ENCODE data around the gene NUP93.

NUP93 gene

DNA sequence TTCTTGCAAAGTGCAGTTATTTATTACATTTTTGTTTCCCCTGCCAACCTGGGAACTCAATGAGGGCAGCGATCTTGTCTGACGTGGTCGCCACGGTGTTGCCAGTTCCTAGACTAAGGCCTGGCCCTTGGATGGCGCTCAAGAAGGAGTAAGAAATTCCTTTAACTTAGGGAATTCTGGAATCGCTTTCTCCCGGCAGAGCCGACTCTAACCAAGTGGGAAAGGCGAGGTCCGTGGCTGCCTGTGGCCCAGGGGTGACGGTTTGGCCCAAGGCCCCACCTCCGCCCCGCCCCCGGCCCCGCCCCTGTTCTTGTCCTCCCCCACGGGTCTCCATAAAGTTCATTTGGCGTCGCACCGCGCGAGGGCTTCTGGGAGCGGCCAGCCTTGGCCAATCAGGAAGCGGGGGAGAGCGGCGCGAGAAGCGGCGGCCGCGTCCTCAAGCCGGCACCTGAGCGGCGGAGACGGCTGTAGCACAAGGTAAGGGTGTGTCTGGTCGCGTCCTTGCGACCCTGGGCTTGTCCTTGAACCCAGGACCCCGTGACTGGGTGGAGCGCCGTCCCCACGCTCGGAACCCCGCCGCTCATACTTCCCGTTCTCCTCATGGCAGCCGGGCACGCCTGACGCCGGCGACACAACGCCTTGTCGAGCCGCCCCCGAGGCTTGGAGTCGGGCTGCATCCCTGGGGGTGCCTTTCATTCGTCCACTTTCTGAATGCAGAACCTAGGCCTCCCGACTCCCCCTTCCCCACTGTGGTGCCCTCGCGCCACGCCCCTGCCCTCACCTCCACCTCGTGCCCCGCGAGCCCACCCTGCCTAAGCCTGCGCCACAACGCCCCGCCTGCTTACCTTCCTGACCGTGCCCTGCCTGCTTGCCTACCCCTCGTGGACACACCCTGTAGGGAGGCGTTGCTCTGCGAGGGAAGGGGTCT, at the start of gene NUP93:
TSS of gene NUP93 (plus strand) at position 395 of the 928 bp plus-strand sequence. CDS start 18,119 bp downstream, outside the sequence.
- peak; percentile 75 to 77 for DNase-seq (ENCODE audit: low read depth in 1 of 2, low spot score in 1 of 2)

DNA sequence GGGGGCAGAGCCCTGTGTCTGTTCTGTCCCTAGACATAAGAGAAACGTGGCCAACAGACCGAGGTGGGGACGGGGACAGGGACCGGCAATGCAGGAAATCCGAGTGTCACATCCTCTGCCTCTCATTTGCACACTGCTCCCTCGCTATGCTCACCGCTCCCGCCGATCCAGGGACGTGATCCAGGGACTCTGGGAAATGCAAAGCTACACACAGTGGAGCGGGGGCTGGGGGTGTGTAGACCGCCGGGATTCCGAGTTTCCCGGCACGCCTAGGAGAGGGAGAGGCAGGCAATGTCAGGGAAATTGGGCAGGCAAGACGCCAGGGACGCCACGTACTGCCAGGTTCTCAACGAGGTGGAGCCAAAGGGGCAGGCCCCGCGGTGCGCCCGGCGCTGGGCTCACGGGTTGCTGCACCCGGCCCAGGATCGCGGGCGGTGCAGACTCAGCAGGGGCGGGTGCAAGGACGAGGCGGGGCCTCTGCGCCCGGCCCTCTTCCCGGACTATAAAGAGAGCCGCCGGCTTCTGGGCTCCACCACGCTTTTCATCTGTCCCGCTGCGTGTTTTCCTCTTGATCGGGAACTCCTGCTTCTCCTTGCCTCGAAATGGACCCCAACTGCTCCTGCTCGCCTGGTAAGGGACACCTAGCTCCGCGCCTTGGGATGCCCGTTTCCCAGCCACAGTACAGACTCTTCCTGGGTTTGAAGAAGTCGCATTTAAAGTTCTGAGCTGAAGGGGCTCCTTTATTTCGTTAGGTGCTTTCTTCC, 47.8 kb upstream of the NUP93 start, which contains the start of gene MT1X:
TSS of gene MT1X (plus strand) at position 532 of the 764 bp plus-strand sequence. CDS start at position 603, 71 bp downstream.
- peak; percentile 72 to 91 for DNase-seq (ENCODE audit: low read depth in 1 of 2, low spot score in 1 of 2)

DNA sequence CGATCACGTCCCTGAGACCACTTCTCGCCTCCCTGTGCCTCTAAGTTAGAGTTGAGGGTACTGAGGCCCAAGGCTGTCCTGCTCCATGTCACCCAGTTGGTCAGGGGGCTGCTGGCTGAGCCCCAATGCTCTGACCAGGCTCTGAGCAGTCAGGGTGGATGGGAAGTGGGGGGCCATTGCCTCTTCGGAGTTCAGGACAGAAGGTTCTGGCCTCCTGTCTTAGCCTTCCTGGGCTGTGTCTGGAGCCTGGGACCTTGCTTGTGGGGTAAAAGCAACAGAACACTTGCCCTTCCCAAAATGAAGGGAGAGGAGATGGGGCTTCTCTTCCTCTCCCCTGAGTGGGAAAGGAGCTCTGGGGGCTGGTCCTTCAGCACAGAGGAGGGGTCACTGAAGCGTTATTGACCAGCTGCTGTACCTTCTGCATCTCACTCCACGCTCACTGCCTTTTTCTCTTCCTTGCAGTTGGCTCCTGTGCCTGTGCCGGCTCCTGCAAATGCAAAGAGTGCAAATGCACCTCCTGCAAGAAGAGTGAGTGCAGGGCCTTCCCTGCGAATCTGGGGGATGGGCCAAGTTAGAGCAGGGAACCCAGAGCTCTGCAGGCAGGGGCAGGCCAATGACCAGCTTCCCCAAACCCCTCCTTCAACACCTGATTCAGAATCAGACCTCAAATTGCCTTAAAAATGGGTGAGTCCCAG, 47.1 kb upstream of the NUP93 start:
- no peak for DNase-seq (ENCODE audit: low read depth in 1 of 2, low spot score in 1 of 2)

DNA sequence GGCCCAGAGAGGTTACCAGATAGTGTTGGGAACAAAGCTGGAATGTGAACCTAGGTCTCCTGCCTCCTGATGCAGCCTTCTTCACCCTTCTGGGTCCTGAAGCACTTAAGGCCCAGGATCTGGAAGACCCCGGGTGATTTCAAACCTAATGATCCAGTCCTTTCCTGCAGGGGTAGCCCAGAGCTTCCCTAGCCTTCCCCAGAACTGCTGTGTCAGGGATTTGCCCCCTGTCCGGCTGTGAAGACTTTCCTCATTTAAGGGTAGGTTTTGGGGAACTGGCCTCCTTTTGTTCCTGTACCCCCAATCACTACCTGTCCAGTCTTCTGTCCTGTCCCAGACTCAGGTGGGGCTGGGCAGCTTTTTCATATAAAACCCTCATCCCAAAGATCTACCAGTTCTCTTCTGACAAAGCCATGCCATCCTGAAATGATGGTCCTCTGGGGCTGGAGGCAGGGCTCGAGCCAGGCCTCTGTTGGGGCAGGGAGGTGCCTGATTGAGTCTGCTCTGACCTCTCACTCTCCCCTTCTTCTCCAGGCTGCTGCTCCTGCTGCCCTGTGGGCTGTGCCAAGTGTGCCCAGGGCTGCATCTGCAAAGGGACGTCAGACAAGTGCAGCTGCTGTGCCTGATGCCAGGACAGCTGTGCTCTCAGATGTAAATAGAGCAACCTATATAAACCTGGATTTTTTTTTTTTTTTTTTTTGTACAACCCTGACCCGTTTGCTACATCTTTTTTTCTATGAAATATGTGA, 46.3 kb upstream of the NUP93 start:
- DNase-seq (ENCODE audit: low read depth in 1 of 2, low spot score in 1 of 2), result no peak

DNA sequence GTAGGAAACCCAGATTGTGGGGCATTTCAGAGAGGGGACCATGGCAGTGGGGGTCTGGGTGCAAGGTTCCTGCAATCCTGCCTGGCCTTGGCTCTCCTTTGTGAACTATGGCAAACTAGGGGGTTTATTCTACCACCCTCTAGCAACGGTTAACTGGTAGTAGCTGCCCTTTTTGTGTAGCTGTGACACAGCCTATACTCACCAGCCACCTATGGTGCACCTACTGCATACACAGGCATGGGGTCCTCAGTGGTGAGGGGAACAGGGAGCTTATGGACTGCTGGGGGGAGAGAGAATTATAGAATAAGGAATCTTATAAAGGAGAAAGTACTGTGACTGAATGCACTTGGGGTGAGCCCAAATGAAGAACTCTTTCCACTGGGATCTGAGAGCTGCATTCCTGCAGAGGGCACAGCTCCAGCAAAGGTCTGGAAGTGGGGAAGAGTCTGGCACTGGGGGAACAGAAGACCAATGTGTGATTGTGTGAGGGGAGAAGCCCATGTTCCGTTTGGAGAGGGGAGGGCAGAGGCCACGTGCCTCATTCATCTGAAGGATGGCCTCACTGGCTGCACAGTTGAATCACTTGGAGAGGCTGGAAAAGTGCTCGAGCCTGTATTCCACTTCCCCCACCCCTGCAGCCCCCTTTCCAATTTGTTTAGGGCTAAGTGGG, 45.5 kb upstream of the NUP93 start:
- no peak for DNase-seq (ENCODE audit: low read depth in 1 of 2, low spot score in 1 of 2)

DNA sequence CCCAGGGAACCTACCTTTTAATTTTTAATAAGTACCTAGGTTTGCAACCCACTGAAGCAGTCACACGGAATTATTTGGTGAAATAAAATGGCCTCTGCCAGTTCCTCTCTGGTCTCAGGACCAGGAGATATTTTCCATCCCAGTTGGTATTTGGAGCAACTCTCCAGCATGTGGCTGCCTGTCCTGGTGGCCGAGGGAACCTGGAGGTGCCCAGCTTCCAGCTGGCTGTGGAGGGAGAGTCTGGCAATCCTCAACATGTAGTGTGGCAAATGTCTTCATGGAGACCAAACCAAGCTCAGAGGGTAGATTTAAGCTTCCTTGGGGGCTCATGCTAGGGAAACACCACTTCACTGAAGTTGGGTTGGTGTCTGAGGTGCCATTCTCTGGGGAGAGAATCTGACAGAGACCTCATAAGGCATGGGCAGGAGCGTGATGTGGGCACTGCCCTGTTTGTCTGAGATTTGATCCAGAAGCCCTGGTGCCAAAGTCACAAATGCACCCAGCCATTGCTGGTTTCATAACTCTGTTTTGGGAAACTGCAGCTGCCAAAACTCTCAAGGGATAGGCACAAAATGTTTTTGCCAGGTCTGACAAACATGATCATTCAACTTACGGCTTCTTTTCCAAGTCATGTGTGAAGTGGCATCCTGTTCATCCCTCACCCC, 44.9 kb upstream of the NUP93 start:
- DNase-seq (ENCODE audit: low read depth in 1 of 2, low spot score in 1 of 2), result no peak

DNA sequence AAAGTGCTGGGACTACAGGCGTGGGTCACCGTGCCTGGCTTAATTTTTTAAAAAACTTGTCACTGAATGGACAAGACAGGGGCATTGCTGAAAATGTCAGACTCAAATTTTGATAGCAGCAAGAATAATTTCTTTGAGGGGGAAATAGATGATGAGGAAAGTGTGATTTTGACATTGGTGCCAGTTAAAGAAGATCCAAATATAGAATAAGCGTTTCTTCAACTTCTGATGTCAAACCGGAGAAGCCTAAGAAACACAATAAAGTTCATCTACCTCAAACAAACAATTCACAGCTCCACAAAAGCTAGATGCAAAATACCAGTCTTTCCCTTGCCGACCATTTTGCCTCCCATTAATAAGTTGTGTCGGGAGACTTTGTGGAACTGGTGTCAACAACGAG, 43.2 kb upstream of the NUP93 start:
- no peak for DNase-seq (ENCODE audit: low read depth in 1 of 2, low spot score in 1 of 2)

DNA sequence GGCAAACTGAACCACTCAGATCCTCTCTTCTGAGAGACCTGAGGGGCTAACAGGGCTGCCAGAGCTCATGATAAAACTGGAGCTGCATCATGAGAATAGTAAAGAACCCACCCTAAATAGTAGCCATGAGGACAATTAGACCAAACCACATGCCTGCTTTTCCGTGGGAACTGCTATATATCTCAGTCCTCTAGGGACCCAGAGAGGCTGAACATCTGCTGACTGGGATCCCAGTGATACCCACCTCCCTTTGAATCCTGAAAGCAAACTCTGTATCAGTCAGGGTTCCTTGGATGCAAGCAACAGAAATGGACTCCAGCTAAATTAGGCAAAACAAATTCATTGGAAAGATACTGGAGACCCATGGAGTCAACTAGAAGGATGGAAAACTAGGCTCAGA, 41.2 kb upstream of the NUP93 start:
- DNase-seq (ENCODE audit: low read depth in 1 of 2, low spot score in 1 of 2), result no peak

DNA sequence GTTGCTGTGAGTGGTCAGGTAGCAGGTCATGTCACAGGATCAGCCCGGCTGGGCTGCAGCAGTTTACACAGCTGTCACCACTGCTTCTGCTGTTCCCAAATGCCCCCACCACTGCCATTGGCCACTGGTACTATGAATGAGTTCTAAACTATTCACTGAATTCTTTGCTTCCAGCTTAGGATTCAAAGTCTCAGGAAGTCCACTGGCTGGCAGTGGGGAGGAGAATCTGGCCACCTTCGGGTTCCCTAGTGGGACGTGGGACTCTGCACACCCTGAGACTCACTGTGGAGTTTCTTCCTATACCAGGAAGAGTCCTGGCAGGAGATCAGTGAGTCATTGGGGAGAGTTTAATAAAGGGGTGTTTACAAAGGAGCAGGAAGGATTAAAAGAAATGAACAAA, 40.8 kb upstream of the NUP93 start:
- DNase-seq (ENCODE audit: low read depth in 1 of 2, low spot score in 1 of 2), result no peak

DNA sequence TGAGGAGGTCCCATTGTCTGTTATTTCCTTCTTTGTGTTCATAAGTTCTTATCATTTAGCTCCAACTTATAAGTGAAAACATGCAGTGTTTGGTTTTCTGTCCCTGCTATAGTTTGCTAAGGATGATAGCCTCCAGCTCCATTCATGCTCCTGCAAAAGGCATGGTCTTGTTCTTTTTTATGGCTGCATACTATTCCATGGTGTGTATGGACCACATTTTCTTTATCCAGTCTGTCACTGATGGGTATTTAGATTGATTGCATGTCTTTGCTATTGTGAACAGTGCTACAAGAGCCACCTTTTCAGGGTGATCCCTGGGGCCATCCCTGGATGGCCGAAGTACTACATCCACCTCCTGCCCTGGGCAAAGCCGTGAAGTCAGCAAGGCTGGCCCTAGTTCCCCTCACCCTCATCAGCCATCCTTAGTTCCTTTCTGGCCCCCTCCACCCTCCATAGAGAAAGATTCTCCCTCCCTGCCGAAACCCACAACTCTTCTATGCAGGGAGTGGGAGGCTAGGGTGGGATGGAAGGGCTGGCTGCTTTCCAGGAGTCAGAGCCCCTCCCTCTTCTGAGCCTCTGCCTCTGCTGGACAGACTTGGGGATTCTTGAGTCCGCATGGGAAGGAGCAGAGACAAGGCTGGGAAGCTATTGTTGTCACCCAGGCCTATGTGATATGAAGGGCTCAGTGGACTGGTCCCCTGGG, 39.4 kb upstream of the NUP93 start:
- DNase-seq (ENCODE audit: low read depth in 1 of 2, low spot score in 1 of 2), result no peak

DNA sequence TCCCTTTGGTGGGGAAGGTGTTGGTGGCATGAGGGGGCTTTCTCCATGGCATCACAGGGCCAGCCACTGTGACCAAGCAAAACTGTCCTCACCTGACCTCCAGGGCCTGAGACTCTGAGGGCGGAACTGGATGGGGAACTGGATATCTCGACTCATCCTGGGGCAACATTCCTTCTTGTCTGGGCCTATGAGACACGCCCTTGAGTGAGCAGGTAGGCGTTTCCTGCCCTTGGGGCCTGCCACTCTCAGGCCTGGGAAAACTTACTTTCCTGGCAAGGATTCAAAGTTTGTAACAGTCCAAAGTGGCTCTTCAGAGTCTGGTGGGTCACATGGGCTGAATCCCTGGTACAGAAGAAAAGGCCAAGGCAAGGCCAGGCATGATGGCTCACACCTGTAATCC, 38.0 kb upstream of the NUP93 start:
- DNase-seq (ENCODE audit: low read depth in 1 of 2, low spot score in 1 of 2), result no peak

DNA sequence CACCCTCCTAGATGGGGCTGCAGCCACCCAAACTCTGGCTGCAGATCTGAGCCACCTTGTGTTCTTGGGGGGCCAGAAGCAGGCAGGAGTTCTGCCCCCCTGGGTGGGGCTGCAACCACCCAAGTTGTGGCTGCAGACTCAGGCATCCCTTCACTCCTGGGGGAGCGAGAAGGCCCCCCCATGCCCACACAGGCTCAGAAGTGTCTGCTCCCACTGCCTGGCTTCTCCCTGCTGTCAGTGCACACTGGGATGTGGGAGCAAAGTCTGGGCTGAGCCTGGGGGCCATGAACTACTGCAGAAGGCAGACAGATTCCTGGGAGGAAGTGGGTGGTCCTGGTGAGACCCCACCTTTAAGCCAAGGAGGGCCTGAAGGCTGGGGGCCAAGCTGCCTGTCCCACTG, 34.7 kb upstream of the NUP93 start:
- DNase-seq (ENCODE audit: low read depth in 1 of 2, low spot score in 1 of 2), result no peak

DNA sequence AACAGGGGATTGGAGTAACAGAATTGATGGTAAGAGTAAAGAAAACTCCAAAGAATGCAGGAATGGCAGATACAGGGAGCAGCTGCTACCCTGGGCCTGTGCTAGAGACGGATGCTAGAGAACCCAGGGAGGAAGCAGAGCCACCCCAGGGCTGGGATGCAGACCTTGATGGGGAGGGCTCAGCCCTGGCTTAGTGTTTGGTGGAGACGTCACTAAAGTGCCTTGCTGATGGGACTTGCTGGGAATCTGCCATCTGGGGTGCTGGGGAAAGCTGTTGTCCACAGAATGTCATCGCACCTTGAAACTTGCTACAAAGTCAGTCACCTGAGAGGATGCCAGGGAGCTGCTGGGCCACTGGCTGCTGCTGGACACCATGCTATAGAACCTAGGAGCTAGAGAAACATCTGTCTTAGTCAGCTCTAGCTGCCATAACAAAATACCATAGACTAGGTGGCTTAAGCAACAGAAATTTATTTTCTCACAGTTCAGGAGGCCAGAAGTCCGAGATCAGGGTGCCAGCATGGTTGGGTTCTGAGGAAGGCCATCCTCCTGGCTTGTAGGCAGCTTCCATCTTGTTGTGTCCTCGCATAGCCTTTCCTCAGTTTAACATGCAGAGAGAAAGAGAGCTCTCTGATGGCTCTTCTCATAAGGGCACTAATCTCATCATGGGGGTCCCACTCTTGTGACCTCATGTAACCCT, 32.3 kb upstream of the NUP93 start:
- no peak for DNase-seq (ENCODE audit: low read depth in 1 of 2, low spot score in 1 of 2)

DNA sequence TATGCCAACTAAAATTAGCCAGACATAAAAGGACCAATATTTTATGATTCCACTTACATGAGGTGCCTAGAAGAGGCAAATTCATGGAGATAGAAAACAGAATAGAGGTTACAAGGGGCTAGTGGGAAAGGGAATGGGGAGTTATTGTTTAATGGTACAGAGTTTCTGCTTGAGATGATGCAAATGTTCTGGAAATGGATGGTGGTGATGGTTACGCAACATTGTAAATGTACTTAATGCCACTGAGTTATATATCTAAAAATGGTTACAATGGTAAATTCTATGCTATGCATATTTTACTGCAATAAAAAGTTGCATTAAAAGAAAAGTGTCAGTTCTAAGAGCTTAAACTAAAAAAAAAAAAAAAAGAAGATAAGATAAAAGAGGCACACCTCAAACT, 29.7 kb upstream of the NUP93 start:
- no peak for DNase-seq (ENCODE audit: low read depth in 1 of 2, low spot score in 1 of 2)

DNA sequence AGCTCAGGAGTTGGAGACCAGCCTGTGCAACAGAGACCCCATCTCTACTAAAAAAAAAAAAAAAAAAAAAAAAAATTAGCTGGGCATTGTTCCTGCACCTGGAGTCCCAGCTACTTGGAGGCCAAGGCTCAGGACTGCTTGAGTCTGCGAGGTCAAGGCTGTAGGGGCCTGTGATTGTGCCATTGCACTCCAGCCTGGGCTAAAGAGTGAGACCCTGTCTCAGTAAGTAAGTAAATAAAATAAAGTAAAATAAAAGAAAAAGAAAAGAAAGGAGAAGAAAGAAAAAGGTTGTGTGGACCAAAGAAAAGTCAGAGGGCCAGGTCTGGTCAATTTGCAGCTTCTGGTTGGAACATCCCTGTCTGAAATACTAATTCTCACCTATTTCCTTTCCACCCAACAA, 29.3 kb upstream of the NUP93 start:
- no peak for DNase-seq (ENCODE audit: low read depth in 1 of 2, low spot score in 1 of 2)

DNA sequence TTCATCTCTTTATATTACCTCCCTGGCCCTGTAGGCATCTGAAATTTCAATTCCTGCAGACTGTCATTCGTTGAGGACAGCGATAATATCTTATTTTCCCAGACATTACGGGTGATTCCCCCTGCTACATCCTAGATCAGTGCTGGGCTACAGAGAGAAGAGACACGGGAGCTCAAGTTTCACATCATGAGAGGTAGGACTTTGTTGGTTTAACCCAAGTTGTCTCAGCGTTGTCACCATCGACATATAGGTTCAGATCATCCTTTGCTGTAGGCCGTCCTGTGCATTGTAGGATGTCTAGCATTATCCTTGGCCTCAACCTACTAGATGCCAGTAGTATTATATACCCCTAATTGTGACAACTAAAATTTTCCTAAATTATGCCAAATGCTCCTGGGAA, 28.4 kb upstream of the NUP93 start:
- DNase-seq (ENCODE audit: low read depth in 1 of 2, low spot score in 1 of 2), result no peak

DNA sequence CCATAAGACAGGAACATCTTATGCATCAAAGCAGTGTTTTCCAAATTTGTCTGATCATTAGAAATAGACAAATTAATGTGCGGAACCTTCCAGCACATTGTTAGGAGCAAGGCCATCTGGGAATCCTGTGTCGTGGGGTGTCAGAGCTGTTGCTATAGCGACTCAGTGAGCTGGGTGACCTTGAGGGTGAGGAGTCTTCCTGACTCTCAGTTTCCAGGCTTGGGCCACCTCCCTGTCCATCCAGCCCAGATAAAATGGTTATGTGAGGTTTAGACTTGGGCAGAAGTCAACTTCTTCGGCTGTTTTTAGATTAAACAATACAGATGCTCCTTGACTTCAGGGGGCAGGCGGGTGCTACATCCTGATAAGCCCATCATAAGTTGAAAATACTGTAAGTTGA, 27.1 kb upstream of the NUP93 start:
- DNase-seq (ENCODE audit: low read depth in 1 of 2, low spot score in 1 of 2), result no peak

Data from stimulated activated CD4-positive, alpha-beta T cell treated with anti-CD3 and anti-CD28 coated beads, Interleukin-15, amount 100 ng/mL, for 1 hour (primary cell).